GM13977 (cell line): ENCODE results near the gene DEPDC4.
"Not testable (repeated sequence)": the region's sequence is repeated elsewhere in the genome, so short reads cannot be mapped to it uniquely, and the experiment has no call there.

Experiments
- DNase-seq: peaks from one replicate; pipeline ENCODE4 v3.0.0; 2012; ENCODE audit warnings: low spot score
- CTCF ChIP-seq: IDR thresholded peaks from 2 replicates; pipeline ENCODE4 v1.5.1; 2012; ENCODE audit warnings: mild to moderate bottlenecking, control low read depth; ENCODE audit not compliant: insufficient read depth; ENCODE audit errors: extremely low read depth, missing control alignments
- in situ Hi-C: fragments of 300-500 bp; cut with MboI; formaldehyde crosslinking; loops from one replicate; pipeline ENCODE4 v1.12.0; 2022; ENCODE audit warnings: low sequenced_read_pairs, low pct_unique_long_range_greater_than_20kb, mixed read lengths, inconsistent platforms; ENCODE audit not compliant: unreplicated experiment

Gene DEPDC4

GRCh38 chr12:100243137-100243536, 23.7 kb downstream of the DEPDC4 start:
- DNase-seq = no peak
- in situ Hi-C loops = loop anchor here (25.0 kb wide), 2 partner anchors 319 to 494 kb away; partner anchors contain the start of gene GAS2L3
- no peak for TF ChIP-seq CTCF

GRCh38 chr12:100239589-100239988, 27.3 kb downstream of the DEPDC4 start:
- in situ Hi-C loops = loop anchor here (25.0 kb wide), 2 partner anchors 323 to 498 kb away; partner anchors contain the start of gene GAS2L3
- DNase-seq = no peak
- TF ChIP-seq CTCF = no peak

- DNase-seq = no peak
- TF ChIP-seq CTCF = no peak
- in situ Hi-C loops = loop anchor here (25.0 kb wide), 2 partner anchors 324 to 498 kb away; partner anchors contain the start of gene GAS2L3
Observed at GRCh38 chr12:100238801-100239200, 28.1 kb downstream of the DEPDC4 start.

GRCh38 chr12:100234591-100235304, 32.1 kb downstream of the DEPDC4 start:
- in situ Hi-C loops = loop anchor here (25.0 kb wide), 2 partner anchors 328 to 503 kb away; partner anchors contain the start of gene GAS2L3
- peak; percentile 42 for DNase-seq
- TF ChIP-seq CTCF = peak; percentile 74

- no peak for TF ChIP-seq CTCF
Observed at GRCh38 chr12:100234166-100234565, 32.7 kb downstream of the DEPDC4 start.

GRCh38 chr12:100231873-100232272, 35.0 kb downstream of the DEPDC4 start:
- in situ Hi-C loops = loop anchor here (25.0 kb wide), 2 partner anchors 330 to 505 kb away; partner anchors contain the start of gene GAS2L3

More at GRCh38 chr12:100234166-100234565, 32.7 kb downstream of the DEPDC4 start:
- in situ Hi-C loops = loop anchor here (25.0 kb wide), 2 partner anchors 328 to 503 kb away; partner anchors contain the start of gene GAS2L3
- no peak for DNase-seq

GRCh38 chr12:100229876-100230275, 37.0 kb downstream of the DEPDC4 start:
- in situ Hi-C loops = loop anchor here (25.0 kb wide), 2 partner anchors 332 to 507 kb away; partner anchors contain the start of gene GAS2L3
- no peak for TF ChIP-seq CTCF

More at GRCh38 chr12:100231873-100232272, 35.0 kb downstream of the DEPDC4 start:
- DNase-seq = not testable (repeated sequence)

More at GRCh38 chr12:100229876-100230275, 37.0 kb downstream of the DEPDC4 start:
- DNase-seq = no peak
